Upper lobe of left lung (tissue), 4 donors: ENCODE measurements around the gene CRYBG2.

Source experiments
- CTCF ChIP-seq, 6 experiments: fragments of 450-650 bp in 4 of 6; fragments of 200-600 bp in 2 of 6; sonication (generic) in 2 of 6; IDR thresholded peaks; one replicate each; pipeline ENCODE4 v1.5.1; 2016 to 2019; ENCODE audit warnings: antibody characterized with exemption in 6 of 6
- POLR2A ChIP-seq, 4 donors: fragments of 450-650 bp; IDR thresholded peaks; one replicate each; pipeline ENCODE4 v1.5.1; 2016 to 2017; ENCODE audit warnings: antibody characterized with exemption in 4 of 4, mild to moderate bottlenecking in 2 of 4

- TF ChIP-seq CTCF (IDR thresholded peaks at IDR 0.05) (no peak), POLR2A (IDR thresholded peaks at IDR 0.05) (no peak)
Measured at GRCh38 chr1:26280333-26281042, 73.4 kb downstream of the CRYBG2 start.
